MM.1S (cell line): Measurements from ENCODE around the gene GBF1.

Experiments used
- DNase-seq: peaks from one replicate; pipeline ENCODE4 v3.0.0-alpha.2; 2015
- H2AFZ ChIP-seq: fragments of 300-600 bp; sonication (generic); 2 replicates; pipeline ENCODE4 v1.6.0; 2016; ENCODE audit warnings: antibody characterized with exemption, low read length
- H3F3A ChIP-seq: fragments of 300-600 bp; sonication (generic); 2 replicates; pipeline ENCODE4 v1.6.1; 2016; ENCODE audit warnings: mild to moderate bottlenecking, antibody characterized with exemption, low read length, moderate library complexity, mixed read lengths; ENCODE audit not compliant: insufficient read depth
- H3K27ac ChIP-seq: fragments of 300-600 bp; sonication (generic); 2 replicates; pipeline ENCODE4 v1.5.1; 2016; ENCODE audit warnings: mild to moderate bottlenecking, low read length
- H3K27me3 ChIP-seq: fragments of 300-600 bp; sonication (generic); replicated peaks from 2 replicates; pipeline ENCODE4 v1.6.0; 2016; ENCODE audit warnings: low read length; ENCODE audit not compliant: insufficient read depth
- H3K36me3 ChIP-seq: fragments of 300-600 bp; sonication (generic); replicated peaks from 2 replicates; pipeline ENCODE4 v1.6.1; 2016; ENCODE audit warnings: mild to moderate bottlenecking, low read length, mixed read lengths; ENCODE audit not compliant: insufficient read depth
- H3K4me1 ChIP-seq: fragments of 300-600 bp; sonication (generic); 2 replicates; pipeline ENCODE4 v1.6.1; 2016; ENCODE audit warnings: low read length, mixed read lengths
- H3K4me2 ChIP-seq: fragments of 300-600 bp; sonication (generic); 2 replicates; pipeline ENCODE4 v1.6.0; 2016; ENCODE audit warnings: low read depth, low read length
- H3K4me3 ChIP-seq: fragments of 300-600 bp; sonication (generic); 2 replicates; pipeline ENCODE4 v1.5.1; 2016; ENCODE audit warnings: low read length, mixed read lengths
- H3K79me2 ChIP-seq: fragments of 300-600 bp; sonication (generic); 2 replicates; pipeline ENCODE4 v1.6.1; 2016; ENCODE audit warnings: mixed run types, low read length, mixed read lengths
- H3K9ac ChIP-seq: fragments of 300-600 bp; sonication (generic); 2 replicates; pipeline ENCODE4 v1.6.1; 2016; ENCODE audit warnings: low read length, mixed read lengths
- H3K9me2 ChIP-seq: fragments of 300-600 bp; sonication (generic); replicated peaks from 2 replicates; pipeline ENCODE4 v1.6.1; 2016; ENCODE audit warnings: mild to moderate bottlenecking, low read length, mixed read lengths; ENCODE audit not compliant: insufficient read depth
- H3K9me3 ChIP-seq: fragments of 300-600 bp; sonication (generic); replicated peaks from 2 replicates; pipeline ENCODE4 v1.6.1; 2016; ENCODE audit warnings: mild to moderate bottlenecking, low read length, mixed read lengths; ENCODE audit not compliant: insufficient read depth
- H4K20me1 ChIP-seq: fragments of 300-600 bp; sonication (generic); 2 replicates; pipeline ENCODE4 v1.6.1; 2016; ENCODE audit warnings: mild to moderate bottlenecking, low read length, moderate library complexity, mixed read lengths; ENCODE audit not compliant: insufficient read depth
- EZH2 ChIP-seq: fragments of 300-600 bp; sonication (generic); optimal IDR thresholded peaks from 2 replicates; pipeline ENCODE3; 2017; ENCODE audit warnings: low read depth, mild to moderate bottlenecking, antibody characterized with exemption, low read length, mixed read lengths
- EZH2phosphoT487 ChIP-seq: fragments of 300-600 bp; sonication (generic); IDR thresholded peaks from 2 replicates; pipeline ENCODE4 v1.6.1; 2018; ENCODE audit warnings: antibody characterized with exemption, low read length
- TF ChIP-seq, protein P1 (sequence below): fragments of 300-600 bp; sonication (generic); IDR thresholded peaks from 2 replicates; pipeline ENCODE4 v1.5.1; 2016; ENCODE audit warnings: antibody characterized with exemption, low read length, mixed read lengths

GBF1 gene

DNA sequence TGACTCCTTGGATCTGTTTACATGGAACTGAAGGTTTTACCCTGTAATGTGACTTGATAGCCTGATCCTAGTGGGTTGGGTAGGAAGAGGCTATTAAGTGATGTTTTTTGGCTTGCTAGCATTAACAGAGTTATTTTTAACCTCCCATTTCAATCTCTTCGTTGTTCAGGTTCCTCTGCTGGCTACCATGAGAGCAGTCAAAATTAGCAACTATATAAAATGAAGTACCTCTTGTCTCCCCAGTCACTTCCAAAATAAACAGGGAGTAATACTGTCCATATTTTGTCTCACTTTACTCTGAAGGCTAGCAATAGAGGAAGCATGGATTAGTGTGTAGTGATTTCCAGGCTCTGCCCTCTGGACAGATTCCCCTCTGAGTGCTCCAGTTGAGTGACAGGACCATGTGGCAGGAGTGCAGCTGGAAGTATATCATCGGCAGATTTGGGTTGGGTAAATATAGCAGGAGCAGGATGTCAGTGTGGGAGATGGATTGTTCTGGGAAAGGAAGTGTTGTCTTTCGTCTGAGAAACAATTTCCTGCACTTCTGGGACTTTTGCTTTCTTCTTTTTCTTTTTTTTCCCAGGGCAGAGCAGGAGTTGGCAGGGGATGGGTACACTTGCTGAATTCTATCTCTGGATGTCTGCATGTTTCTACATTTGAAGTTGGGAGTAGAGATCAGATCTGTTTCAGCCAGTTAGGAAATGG is 35.2 kb downstream of the GBF1 start:
- DNase-seq: no peak
- H3K9ac ChIP-seq: no peak overlapping the region
- no peak overlapping the region for H2AFZ ChIP-seq
- peaks cover 11% of the 10 kb centered on the region; the same call in 1 of the 2 replicates for H3K4me1 ChIP-seq
- no peak overlapping the region for H3K27ac ChIP-seq
- H3K9me2 ChIP-seq: no peaks in the 10 kb centered on the region
- H4K20me1 ChIP-seq: peaks cover 22% of the 10 kb centered on the region
- no peaks in the 10 kb centered on the region for H3K27me3 ChIP-seq
- TF ChIP-seq EZH2: no peak
- no peak for TF ChIP-seq EZH2phosphoT487
- H3F3A ChIP-seq: 0 out of 2 replicates have a peak, but pooled peaks cover 4% of the 10 kb centered on the region
- H3K9me3 ChIP-seq: no peaks in the 10 kb centered on the region
- no peaks in the 10 kb centered on the region for H3K36me3 ChIP-seq
- peaks cover 90% of the 10 kb centered on the region for H3K79me2 ChIP-seq
- no peak overlapping the region for H3K4me2 ChIP-seq
- H3K4me3 ChIP-seq: no peak overlapping the region

DNA sequence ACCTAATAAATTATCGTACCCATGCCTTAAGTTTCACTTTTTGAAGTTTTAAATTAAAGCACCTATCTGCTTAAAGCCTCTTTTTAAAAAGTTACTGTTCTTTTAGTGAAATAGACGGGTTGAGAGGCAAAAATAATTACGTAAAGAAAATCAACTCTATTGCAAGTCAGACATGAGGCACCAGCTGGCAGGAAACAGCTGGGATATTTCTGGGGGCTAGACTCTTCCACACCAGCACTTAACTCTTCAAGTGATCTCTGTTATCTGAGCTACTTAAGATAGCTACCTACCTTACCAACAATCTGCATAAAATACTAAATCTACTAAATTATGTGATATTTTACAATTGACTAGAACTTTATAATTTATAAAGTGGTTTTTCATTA is 35.8 kb downstream of the GBF1 start:
- Histone ChIP-seq H3K4me1 (peaks cover 11% of the 10 kb centered on the region; the same call in 1 of the 2 replicates), H3F3A (0 out of 2 replicates have a peak, but pooled peaks cover 4% of the 10 kb centered on the region), H3K9ac (no peak overlapping the region), H3K9me2 (no peaks in the 10 kb centered on the region), H4K20me1 (peaks cover 21% of the 10 kb centered on the region), H3K36me3 (no peaks in the 10 kb centered on the region), H3K4me3 (no peak overlapping the region), H3K27ac (no peak overlapping the region), H3K79me2 (peaks cover 90% of the 10 kb centered on the region), H3K27me3 (no peaks in the 10 kb centered on the region), H2AFZ (no peak overlapping the region), H3K4me2 (no peak overlapping the region), H3K9me3 (no peaks in the 10 kb centered on the region)
- DNase-seq: no peak
- TF ChIP-seq EZH2phosphoT487 (no peak), EZH2 (no peak)
- TF ChIP-seq, protein P1, sequence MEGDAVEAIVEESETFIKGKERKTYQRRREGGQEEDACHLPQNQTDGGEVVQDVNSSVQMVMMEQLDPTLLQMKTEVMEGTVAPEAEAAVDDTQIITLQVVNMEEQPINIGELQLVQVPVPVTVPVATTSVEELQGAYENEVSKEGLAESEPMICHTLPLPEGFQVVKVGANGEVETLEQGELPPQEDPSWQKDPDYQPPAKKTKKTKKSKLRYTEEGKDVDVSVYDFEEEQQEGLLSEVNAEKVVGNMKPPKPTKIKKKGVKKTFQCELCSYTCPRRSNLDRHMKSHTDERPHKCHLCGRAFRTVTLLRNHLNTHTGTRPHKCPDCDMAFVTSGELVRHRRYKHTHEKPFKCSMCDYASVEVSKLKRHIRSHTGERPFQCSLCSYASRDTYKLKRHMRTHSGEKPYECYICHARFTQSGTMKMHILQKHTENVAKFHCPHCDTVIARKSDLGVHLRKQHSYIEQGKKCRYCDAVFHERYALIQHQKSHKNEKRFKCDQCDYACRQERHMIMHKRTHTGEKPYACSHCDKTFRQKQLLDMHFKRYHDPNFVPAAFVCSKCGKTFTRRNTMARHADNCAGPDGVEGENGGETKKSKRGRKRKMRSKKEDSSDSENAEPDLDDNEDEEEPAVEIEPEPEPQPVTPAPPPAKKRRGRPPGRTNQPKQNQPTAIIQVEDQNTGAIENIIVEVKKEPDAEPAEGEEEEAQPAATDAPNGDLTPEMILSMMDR: no peak

DNA sequence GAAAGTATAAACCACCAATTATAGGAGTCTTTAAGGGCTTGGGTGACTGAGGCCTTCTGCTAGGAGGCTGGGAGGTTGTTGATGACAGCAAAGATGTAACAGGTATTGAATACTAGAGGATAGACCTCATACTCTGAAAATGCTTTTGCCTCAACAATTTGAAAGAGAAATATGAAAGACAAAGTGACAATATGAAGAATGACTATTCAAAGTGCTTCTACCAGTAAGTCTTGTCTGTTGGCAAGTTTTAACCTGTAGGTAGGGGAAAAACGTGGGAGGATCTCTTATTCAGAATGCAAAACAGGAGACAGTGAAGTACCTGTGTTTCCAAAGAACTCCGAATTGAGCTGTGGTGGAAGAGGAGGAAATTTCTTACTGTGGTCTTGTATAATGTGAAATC is 38.2 kb downstream of the GBF1 start:
- Histone ChIP-seq H3K79me2 (peaks cover 88% of the 10 kb centered on the region), H3K9me2 (no peaks in the 10 kb centered on the region), H3K4me1 (peaks cover 11% of the 10 kb centered on the region; the same call in 1 of the 2 replicates), H4K20me1 (peaks cover 21% of the 10 kb centered on the region), H3K9ac (no peak overlapping the region), H3K4me3 (no peak overlapping the region), H3K27ac (no peak overlapping the region), H3K27me3 (no peaks in the 10 kb centered on the region), H2AFZ (no peak overlapping the region), H3F3A (0 out of 2 replicates have a peak, but pooled peaks cover 4% of the 10 kb centered on the region), H3K36me3 (no peaks in the 10 kb centered on the region), H3K4me2 (no peak overlapping the region), H3K9me3 (no peaks in the 10 kb centered on the region)
- DNase-seq: no peak
- TF ChIP-seq, protein P1: no peak
- TF ChIP-seq EZH2phosphoT487 (no peak), EZH2 (no peak)

GRCh38 chr10:102283890-102284289 is 38.6 kb downstream of the GBF1 start:
- H3K27ac ChIP-seq: no peak overlapping the region
- H3K27me3 ChIP-seq: no peaks in the 10 kb centered on the region
- TF ChIP-seq EZH2 (no peak), EZH2phosphoT487 (no peak)
- TF ChIP-seq, protein P1: no peak
- 0 out of 2 replicates have a peak, but pooled peaks cover 4% of the 10 kb centered on the region for H3F3A ChIP-seq
- H3K9me3 ChIP-seq: no peaks in the 10 kb centered on the region
- no peaks in the 10 kb centered on the region for H3K36me3 ChIP-seq
- no peak overlapping the region for H2AFZ ChIP-seq
- H4K20me1 ChIP-seq: peaks cover 21% of the 10 kb centered on the region
- H3K4me3 ChIP-seq: no peak overlapping the region
- no peak for DNase-seq
- H3K9ac ChIP-seq: no peak overlapping the region
- no peak overlapping the region for H3K4me2 ChIP-seq
- peaks cover 88% of the 10 kb centered on the region for H3K79me2 ChIP-seq
- H3K9me2 ChIP-seq: no peaks in the 10 kb centered on the region
- peaks cover 11% of the 10 kb centered on the region; the same call in 1 of the 2 replicates for H3K4me1 ChIP-seq
